EH (cell line): ENCODE results near the gene PCDHA10.

Source experiments
- DNase-seq: peaks from one replicate; pipeline ENCODE4 v3.0.0-alpha.2; 2015; ENCODE audit warnings: low read depth

Gene PCDHA10

GRCh38 chr5:140882591-140882899 is 26.8 kb downstream of the PCDHA10 start:
- DNase-seq, result no peak

GRCh38 chr5:140883373-140883772 is 27.7 kb downstream of the PCDHA10 start:
- no peak for DNase-seq

- no peak for DNase-seq
Measured at GRCh38 chr5:140883927-140884697, 28.4 kb downstream of the PCDHA10 start.

GRCh38 chr5:140916325-140916724 is 60.6 kb downstream of the PCDHA10 start:
- DNase-seq, result no peak
